Endothelial cell (in vitro differentiated cells): ENCODE measurements around the gene ASB2. TPM values are rescaled to one million over a fixed set of nuclear protein-coding genes. Genes with fewer than 3 reads are reported as not detected.

ENCODE experiments used
- DNase-seq: peaks from one replicate; pipeline ENCODE4 v3.0.0; 2021; ENCODE audit warnings: low spot score
- H3K27ac Mint-ChIP-seq: one replicate; pipeline ENCODE4 v1.8.0; 2021; ENCODE audit warnings: mixed read lengths, inconsistent platforms; ENCODE audit not compliant: unreplicated experiment
- H3K27me3 Mint-ChIP-seq: one replicate; pipeline ENCODE4 v1.8.0; 2021; ENCODE audit warnings: mild to moderate bottlenecking, moderate library complexity, mixed read lengths, inconsistent platforms; ENCODE audit not compliant: unreplicated experiment
- H3K36me3 Mint-ChIP-seq: one replicate; pipeline ENCODE4 v1.8.0; 2021; ENCODE audit warnings: mild to moderate bottlenecking, low read depth, mixed read lengths, inconsistent platforms; ENCODE audit not compliant: unreplicated experiment
- H3K4me1 Mint-ChIP-seq: one replicate; pipeline ENCODE4 v1.8.0; 2021; ENCODE audit warnings: mild to moderate bottlenecking, mixed read lengths, inconsistent platforms; ENCODE audit not compliant: unreplicated experiment
- H3K4me3 Mint-ChIP-seq: one replicate; pipeline ENCODE4 v1.8.0; 2021; ENCODE audit warnings: mild to moderate bottlenecking, mixed read lengths, inconsistent platforms; ENCODE audit not compliant: unreplicated experiment
- H3K9me3 Mint-ChIP-seq: one replicate; pipeline ENCODE4 v1.8.0; 2021; ENCODE audit warnings: mixed read lengths, inconsistent platforms; ENCODE audit not compliant: unreplicated experiment
- CTCF ChIP-seq: fragments of 200-600 bp; sonication (generic); IDR thresholded peaks from one replicate; pipeline ENCODE4 v1.5.0; 2021; ENCODE audit warnings: antibody characterized with exemption; ENCODE audit not compliant: unreplicated experiment
- total RNA-seq: library from RNA; stranded (reverse); fragmentation: NEBNext Ultra II Directional; extraction: Animal tissue kit (Norgen Biotek cat#: 25700); gene quantifications from one replicate; pipeline ENCODE4 v1.2.1, GENCODE V29; 2021; ENCODE audit not compliant: unreplicated experiment

ASB2 gene
- total RNA-seq, 1 donor from 2014 or later = not detected

- Mint-ChIP-seq H3K36me3 (no peaks in the 10 kb centered on the region), H3K9me3 (no peaks in the 10 kb centered on the region), H3K27me3 (peaks cover 8% of the 10 kb centered on the region), H3K4me3 (no peak overlapping the region), H3K4me1 (no peaks in the 10 kb centered on the region), H3K27ac (no peak overlapping the region)
- DNase-seq = no peak
- TF ChIP-seq CTCF = no peak
These were observed 45.4 kb downstream of the ASB2 start for GRCh38 chr14:93930989-93931307.

- Mint-ChIP-seq H3K27ac (no peak overlapping the region), H3K27me3 (peaks cover 8% of the 10 kb centered on the region), H3K4me1 (no peaks in the 10 kb centered on the region), H3K9me3 (no peaks in the 10 kb centered on the region), H3K4me3 (no peak overlapping the region), H3K36me3 (no peaks in the 10 kb centered on the region)
- no peak for DNase-seq
- TF ChIP-seq CTCF = no peak
These were observed 45.9 kb downstream of the ASB2 start for GRCh38 chr14:93930296-93930988.

GRCh38 chr14:93929657-93930056 is 46.7 kb downstream of the ASB2 start:
- Mint-ChIP-seq H3K27me3 (peaks cover 10% of the 10 kb centered on the region), H3K4me3 (no peak overlapping the region), H3K9me3 (no peaks in the 10 kb centered on the region), H3K4me1 (no peaks in the 10 kb centered on the region), H3K36me3 (no peaks in the 10 kb centered on the region), H3K27ac (no peak overlapping the region)
- DNase-seq = no peak
- TF ChIP-seq CTCF = no peak

GRCh38 chr14:93929048-93929535 is 47.3 kb downstream of the ASB2 start:
- H3K4me1 Mint-ChIP-seq = no peaks in the 10 kb centered on the region
- no peaks in the 10 kb centered on the region for H3K36me3 Mint-ChIP-seq
- no peak overlapping the region for H3K4me3 Mint-ChIP-seq
- no peak for TF ChIP-seq CTCF
- peaks cover 10% of the 10 kb centered on the region for H3K27me3 Mint-ChIP-seq
- H3K9me3 Mint-ChIP-seq = no peaks in the 10 kb centered on the region
- no peak overlapping the region for H3K27ac Mint-ChIP-seq
- no peak for DNase-seq

- H3K27me3 Mint-ChIP-seq = peaks cover 10% of the 10 kb centered on the region
- no peak overlapping the region for H3K4me3 Mint-ChIP-seq
- no peaks in the 10 kb centered on the region for H3K36me3 Mint-ChIP-seq
- no peak for DNase-seq
- H3K4me1 Mint-ChIP-seq = no peaks in the 10 kb centered on the region
- no peaks in the 10 kb centered on the region for H3K9me3 Mint-ChIP-seq
- H3K27ac Mint-ChIP-seq = no peak overlapping the region
- TF ChIP-seq CTCF = no peak
These were observed 48.0 kb downstream of the ASB2 start for GRCh38 chr14:93928184-93929047.
